Measurements from ENCODE around the gene SLC10A4.
A peak's percentile ranks its signal among the peaks of the same experiment; 100 is the strongest.

The SLC10A4 gene

DNA sequence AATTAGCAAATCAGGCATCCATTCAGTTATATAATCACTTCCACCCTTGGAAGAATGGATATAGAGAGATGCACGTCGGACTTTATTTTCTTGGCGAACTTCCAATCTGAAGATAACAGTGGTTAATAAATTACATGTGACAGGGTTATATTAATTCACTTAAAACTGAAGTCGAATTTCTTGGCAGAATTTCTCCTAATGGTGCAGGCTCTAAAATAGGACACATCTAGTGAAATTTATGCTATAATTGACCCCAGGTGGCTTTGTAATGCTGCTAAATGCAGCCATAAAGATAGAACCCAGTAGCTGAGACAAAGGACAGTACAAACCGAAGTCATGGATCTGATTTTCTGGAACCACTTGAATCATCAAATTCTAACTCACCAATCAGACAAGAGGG, 20.8 kb upstream of the SLC10A4 start:
- H3K4me3 ChIP-seq (ENCODE audit: low read depth, low read length) = no peak overlapping the region
- no peak overlapping the region for H3K9ac ChIP-seq (ENCODE audit: low read depth, low read length)
- H3K36me3 ChIP-seq (ENCODE audit: control insufficient read depth, insufficient read depth, low read length) = no peaks in the 10 kb centered on the region
- H3K27me3 ChIP-seq (ENCODE audit: control insufficient read depth, insufficient read depth, low read length) = no peaks in the 10 kb centered on the region
- H3K27ac ChIP-seq (ENCODE audit: low read depth, low read length) = no peak overlapping the region
- no peaks in the 10 kb centered on the region for H3K9me3 ChIP-seq (ENCODE audit: control insufficient read depth, insufficient read depth, low read length)
- H3K4me1 ChIP-seq (ENCODE audit: control insufficient read depth, insufficient read depth, low read length) = no peaks in the 10 kb centered on the region

- no peaks in the 10 kb centered on the region for H3K9me3 ChIP-seq (ENCODE audit: control insufficient read depth, insufficient read depth, low read length)
- H3K4me3 ChIP-seq (ENCODE audit: low read depth, low read length) = no peak overlapping the region
- no peaks in the 10 kb centered on the region for H3K27me3 ChIP-seq (ENCODE audit: control insufficient read depth, insufficient read depth, low read length)
- H3K9ac ChIP-seq (ENCODE audit: low read depth, low read length) = no peak overlapping the region
- H3K27ac ChIP-seq (ENCODE audit: low read depth, low read length) = no peak overlapping the region
- no peaks in the 10 kb centered on the region for H3K36me3 ChIP-seq (ENCODE audit: control insufficient read depth, insufficient read depth, low read length)
- no peaks in the 10 kb centered on the region for H3K4me1 ChIP-seq (ENCODE audit: control insufficient read depth, insufficient read depth, low read length)
Observed at GRCh38 chr4:48467442-48467841, 15.7 kb upstream of the SLC10A4 start.

DNA sequence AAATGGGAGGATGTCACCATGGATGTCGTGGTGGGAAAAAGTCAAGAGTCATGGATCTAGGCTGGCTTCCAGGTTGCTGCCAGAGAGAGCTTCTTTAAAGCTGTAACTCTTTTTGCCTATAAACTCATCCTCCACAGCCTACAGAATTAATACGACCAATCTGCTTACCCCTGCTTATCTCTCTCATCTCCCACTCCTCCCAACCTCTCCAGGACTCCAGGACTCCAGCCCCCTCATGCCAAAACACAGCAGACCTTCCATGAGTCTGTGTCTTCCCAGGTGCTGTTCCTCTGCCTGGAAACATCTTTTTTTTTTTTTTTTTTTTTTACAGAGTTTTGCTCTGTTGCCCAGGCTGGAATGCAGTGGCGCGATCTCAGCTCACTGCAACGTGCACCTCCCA, 15.3 kb upstream of the SLC10A4 start:
- Histone ChIP-seq H3K4me1 (ENCODE audit: control insufficient read depth, insufficient read depth, low read length) (0 out of 2 replicates have a peak, but pooled peaks cover under 1% of the 10 kb centered on the region), H3K4me3 (ENCODE audit: low read depth, low read length) (no peak overlapping the region), H3K36me3 (ENCODE audit: control insufficient read depth, insufficient read depth, low read length) (no peaks in the 10 kb centered on the region), H3K9ac (ENCODE audit: low read depth, low read length) (no peak overlapping the region), H3K9me3 (ENCODE audit: control insufficient read depth, insufficient read depth, low read length) (no peaks in the 10 kb centered on the region), H3K27me3 (ENCODE audit: control insufficient read depth, insufficient read depth, low read length) (no peaks in the 10 kb centered on the region), H3K27ac (ENCODE audit: low read depth, low read length) (no peak overlapping the region)

DNA sequence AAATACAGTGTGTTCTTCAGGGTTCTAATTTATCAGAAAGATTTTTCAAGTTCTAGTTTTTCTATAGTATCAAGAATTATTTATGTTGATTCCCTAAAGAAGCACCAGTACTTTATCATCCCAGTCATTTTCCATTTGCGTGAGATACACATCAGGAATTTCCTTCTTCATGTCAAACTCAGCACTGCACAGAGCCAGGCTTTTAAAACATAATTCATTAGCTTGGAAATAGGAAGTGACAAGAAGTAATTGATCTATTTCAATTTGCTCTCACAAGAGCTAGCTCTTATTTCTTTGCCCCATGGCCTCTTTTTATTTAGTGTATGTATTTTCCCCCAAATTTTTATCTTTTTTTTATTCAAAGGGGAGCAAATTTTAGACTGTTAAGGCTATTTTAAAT, 13.0 kb upstream of the SLC10A4 start:
- Histone ChIP-seq H3K9ac (ENCODE audit: low read depth, low read length) (no peak overlapping the region), H3K4me3 (ENCODE audit: low read depth, low read length) (no peak overlapping the region), H3K27me3 (ENCODE audit: control insufficient read depth, insufficient read depth, low read length) (no peaks in the 10 kb centered on the region), H3K27ac (ENCODE audit: low read depth, low read length) (no peak overlapping the region), H3K36me3 (ENCODE audit: control insufficient read depth, insufficient read depth, low read length) (no peaks in the 10 kb centered on the region), H3K4me1 (ENCODE audit: control insufficient read depth, insufficient read depth, low read length) (peaks cover 7% of the 10 kb centered on the region), H3K9me3 (ENCODE audit: control insufficient read depth, insufficient read depth, low read length) (no peaks in the 10 kb centered on the region)

- no peaks in the 10 kb centered on the region for H3K9me3 ChIP-seq (ENCODE audit: control insufficient read depth, insufficient read depth, low read length)
- H3K4me3 ChIP-seq (ENCODE audit: low read depth, low read length) = no peak overlapping the region
- H3K36me3 ChIP-seq (ENCODE audit: control insufficient read depth, insufficient read depth, low read length) = no peaks in the 10 kb centered on the region
- H3K27me3 ChIP-seq (ENCODE audit: control insufficient read depth, insufficient read depth, low read length) = no peaks in the 10 kb centered on the region
- H3K27ac ChIP-seq (ENCODE audit: low read depth, low read length) = no peak overlapping the region
- H3K4me1 ChIP-seq (ENCODE audit: control insufficient read depth, insufficient read depth, low read length) = peaks cover 7% of the 10 kb centered on the region
- no peak overlapping the region for H3K9ac ChIP-seq (ENCODE audit: low read depth, low read length)
Observed at GRCh38 chr4:48470570-48470969, 12.6 kb upstream of the SLC10A4 start.

- Histone ChIP-seq H3K36me3 (ENCODE audit: control insufficient read depth, insufficient read depth, low read length) (no peaks in the 10 kb centered on the region), H3K27me3 (ENCODE audit: control insufficient read depth, insufficient read depth, low read length) (no peaks in the 10 kb centered on the region), H3K9me3 (ENCODE audit: control insufficient read depth, insufficient read depth, low read length) (no peaks in the 10 kb centered on the region), H3K4me3 (ENCODE audit: low read depth, low read length) (no peak overlapping the region), H3K27ac (ENCODE audit: low read depth, low read length) (no peak overlapping the region), H3K9ac (ENCODE audit: low read depth, low read length) (no peak overlapping the region), H3K4me1 (ENCODE audit: control insufficient read depth, insufficient read depth, low read length) (peaks cover 7% of the 10 kb centered on the region)
Observed at GRCh38 chr4:48472794-48473193, 10.3 kb upstream of the SLC10A4 start.

GRCh38 chr4:48475770-48476169, 7.4 kb upstream of the SLC10A4 start:
- Histone ChIP-seq H3K9me3 (ENCODE audit: control insufficient read depth, insufficient read depth, low read length) (no peaks in the 10 kb centered on the region), H3K9ac (ENCODE audit: low read depth, low read length) (no peak overlapping the region), H3K27me3 (ENCODE audit: control insufficient read depth, insufficient read depth, low read length) (no peaks in the 10 kb centered on the region), H3K4me3 (ENCODE audit: low read depth, low read length) (no peak overlapping the region), H3K36me3 (ENCODE audit: control insufficient read depth, insufficient read depth, low read length) (no peaks in the 10 kb centered on the region), H3K4me1 (ENCODE audit: control insufficient read depth, insufficient read depth, low read length) (peaks cover 7% of the 10 kb centered on the region), H3K27ac (ENCODE audit: low read depth, low read length) (no peak overlapping the region)

DNA sequence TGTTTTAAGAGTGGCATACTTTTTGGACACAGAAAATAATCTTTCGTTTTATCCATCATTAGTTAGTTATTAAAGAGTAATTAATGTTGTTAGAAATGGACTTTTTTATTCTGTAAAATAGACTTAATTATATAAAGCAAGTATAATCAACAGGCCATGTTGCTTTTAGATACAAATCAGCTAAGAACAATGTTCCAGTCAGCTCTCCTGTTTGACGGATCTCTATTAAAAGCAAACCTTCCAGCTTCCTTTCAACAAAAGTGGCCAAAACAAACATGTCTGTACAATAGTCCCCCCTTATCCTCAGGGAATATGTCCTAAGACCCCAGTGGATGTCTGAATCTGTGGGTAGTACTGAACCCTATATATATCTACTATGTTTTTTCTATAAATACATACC, 4.9 kb upstream of the SLC10A4 start:
- H3K27ac ChIP-seq (ENCODE audit: low read depth, low read length) = no peak overlapping the region
- H3K27me3 ChIP-seq (ENCODE audit: control insufficient read depth, insufficient read depth, low read length) = peaks cover 20% of the 10 kb centered on the region
- no peaks in the 10 kb centered on the region for H3K36me3 ChIP-seq (ENCODE audit: control insufficient read depth, insufficient read depth, low read length)
- H3K4me1 ChIP-seq (ENCODE audit: control insufficient read depth, insufficient read depth, low read length) = peaks cover 13% of the 10 kb centered on the region
- H3K4me3 ChIP-seq (ENCODE audit: low read depth, low read length) = no peak overlapping the region
- no peaks in the 10 kb centered on the region for H3K9me3 ChIP-seq (ENCODE audit: control insufficient read depth, insufficient read depth, low read length)
- H3K9ac ChIP-seq (ENCODE audit: low read depth, low read length) = no peak overlapping the region

DNA sequence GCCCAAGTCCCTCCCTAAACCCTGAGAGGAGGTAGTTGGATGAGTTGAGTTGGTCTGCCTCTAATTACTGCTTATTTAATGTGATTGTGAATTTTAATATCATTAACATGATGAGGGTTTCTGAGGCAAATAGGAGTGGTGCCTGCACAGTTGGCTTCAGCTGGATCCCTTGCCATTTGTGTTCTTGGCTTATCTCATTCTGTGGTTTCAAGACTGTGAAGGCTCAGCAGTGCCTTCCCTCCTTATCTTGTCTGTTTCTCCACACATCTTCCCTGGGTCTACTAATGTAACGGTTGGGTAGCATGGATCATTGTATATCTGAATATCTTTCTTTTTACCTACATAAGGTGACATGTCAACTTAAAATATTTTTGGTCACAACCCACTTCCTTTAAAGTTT, 1.6 kb upstream of the SLC10A4 start:
- H3K4me1 ChIP-seq (ENCODE audit: control insufficient read depth, insufficient read depth, low read length) = peaks cover 10% of the 10 kb centered on the region
- no peak overlapping the region for H3K4me3 ChIP-seq (ENCODE audit: low read depth, low read length)
- no peaks in the 10 kb centered on the region for H3K36me3 ChIP-seq (ENCODE audit: control insufficient read depth, insufficient read depth, low read length)
- no peak overlapping the region for H3K27ac ChIP-seq (ENCODE audit: low read depth, low read length)
- H3K9me3 ChIP-seq (ENCODE audit: control insufficient read depth, insufficient read depth, low read length) = no peaks in the 10 kb centered on the region
- H3K9ac ChIP-seq (ENCODE audit: low read depth, low read length) = no peak overlapping the region
- peaks cover 41% of the 10 kb centered on the region for H3K27me3 ChIP-seq (ENCODE audit: control insufficient read depth, insufficient read depth, low read length)

GRCh38 chr4:48483777-48484493, 792 bp downstream of the SLC10A4 start:
- peaks cover 56% of the 10 kb centered on the region for H3K27me3 ChIP-seq (ENCODE audit: control insufficient read depth, insufficient read depth, low read length)
- no peak overlapping the region for H3K27ac ChIP-seq (ENCODE audit: low read depth, low read length)
- no peak overlapping the region for H3K9ac ChIP-seq (ENCODE audit: low read depth, low read length)

GRCh38 chr4:48484494-48485168, 1.5 kb downstream of the SLC10A4 start:
- no peak overlapping the region for H3K9ac ChIP-seq (ENCODE audit: low read depth, low read length)
- no peak overlapping the region for H3K27ac ChIP-seq (ENCODE audit: low read depth, low read length)
- no peak overlapping the region; the same call in 1 of the 2 replicates for H3K4me3 ChIP-seq (ENCODE audit: low read depth, low read length)
- peaks cover 63% of the 10 kb centered on the region for H3K27me3 ChIP-seq (ENCODE audit: control insufficient read depth, insufficient read depth, low read length)
- no peaks in the 10 kb centered on the region for H3K9me3 ChIP-seq (ENCODE audit: control insufficient read depth, insufficient read depth, low read length)
- H3K36me3 ChIP-seq (ENCODE audit: control insufficient read depth, insufficient read depth, low read length) = no peaks in the 10 kb centered on the region
- H3K4me1 ChIP-seq (ENCODE audit: control insufficient read depth, insufficient read depth, low read length) = peaks cover 22% of the 10 kb centered on the region

More at GRCh38 chr4:48483777-48484493, 792 bp downstream of the SLC10A4 start:
- no peaks in the 10 kb centered on the region for H3K36me3 ChIP-seq (ENCODE audit: control insufficient read depth, insufficient read depth, low read length)
- H3K4me1 ChIP-seq (ENCODE audit: control insufficient read depth, insufficient read depth, low read length) = peaks cover 17% of the 10 kb centered on the region
- H3K4me3 ChIP-seq (ENCODE audit: low read depth, low read length) = peak overlapping the region; percentile 66
- H3K9me3 ChIP-seq (ENCODE audit: control insufficient read depth, insufficient read depth, low read length) = no peaks in the 10 kb centered on the region
